DLD1 (cell line): ENCODE data around the gene CHTF18.
"Not testable (repeated sequence)": the region's sequence is repeated elsewhere in the genome, so short reads cannot be mapped to it uniquely, and the experiment has no call there.

Source experiments
- in situ Hi-C: cut with HindIII; loops from 2 replicates; pipeline ENCODE4 v1.10.0; 2017; ENCODE audit warnings: low sequenced_read_pairs

Gene CHTF18

GRCh38 chr16:802914-803753 is 14.7 kb downstream of the CHTF18 start:
- in situ Hi-C loops = no loop called here

- in situ Hi-C loops = no loop called here
Observed at GRCh38 chr16:803754-804080, 15.3 kb downstream of the CHTF18 start.

- in situ Hi-C loops = no loop called here
Observed at GRCh38 chr16:804193-805048, 16.0 kb downstream of the CHTF18 start.

- in situ Hi-C loops = no loop called here
Observed at GRCh38 chr16:805474-805873, 17.1 kb downstream of the CHTF18 start.

DNA sequence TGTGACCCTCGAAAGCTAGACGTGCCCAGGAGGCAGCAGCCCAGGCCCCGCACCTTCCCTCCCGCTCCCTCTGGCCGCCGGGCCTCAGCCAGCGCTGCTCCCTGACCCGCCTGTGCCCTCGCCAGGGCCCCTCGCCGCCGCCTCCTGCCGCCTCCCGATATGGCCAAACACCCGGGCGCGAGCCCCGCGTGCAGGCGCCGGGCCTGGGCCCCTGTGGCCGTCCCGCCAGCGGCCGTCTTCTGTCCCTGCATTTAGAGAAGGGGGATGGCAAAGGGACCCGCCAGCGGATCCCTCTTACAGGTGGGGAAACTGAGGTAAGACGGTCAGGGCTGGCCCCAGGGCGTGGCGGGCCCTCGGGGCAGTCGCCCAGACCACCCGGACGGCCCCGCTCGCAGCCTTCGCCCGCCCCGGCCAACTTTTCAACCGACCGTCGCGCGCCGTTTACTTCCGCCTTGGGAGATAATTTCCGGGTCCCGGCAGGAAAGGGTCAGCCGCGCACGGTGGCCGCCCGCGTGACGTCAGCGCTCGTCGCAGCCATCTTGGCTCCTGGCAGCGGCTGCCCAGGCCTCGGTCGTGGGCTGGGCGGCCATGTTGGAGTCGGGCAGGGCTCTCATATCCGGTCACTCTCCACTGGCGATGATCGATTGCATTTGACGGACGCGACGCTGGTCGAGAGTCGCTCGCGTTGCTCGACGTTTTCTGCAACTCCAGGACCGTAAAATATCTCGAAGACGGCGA is 19.1 kb downstream of the CHTF18 start:
- in situ Hi-C loops = no loop called here

DNA sequence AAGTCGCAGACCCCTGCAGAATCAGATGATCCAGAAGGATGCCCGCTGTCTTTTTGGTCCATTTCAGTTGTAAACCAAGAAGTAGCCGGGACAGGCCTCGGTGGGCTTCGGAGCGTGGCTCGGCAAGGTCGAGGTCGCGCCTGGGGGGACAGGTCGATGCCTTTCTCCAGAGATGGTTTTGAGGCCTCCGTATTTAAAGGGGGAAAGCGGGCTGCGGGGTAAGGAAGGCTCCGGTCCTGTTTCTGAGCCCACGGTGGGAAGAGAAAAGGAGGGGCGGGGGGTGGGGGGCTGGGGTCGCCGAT is 19.6 kb downstream of the CHTF18 start:
- in situ Hi-C loops = no loop called here

GRCh38 chr16:813204-813915 is 24.9 kb downstream of the CHTF18 start:
- in situ Hi-C loops = no loop called here

DNA sequence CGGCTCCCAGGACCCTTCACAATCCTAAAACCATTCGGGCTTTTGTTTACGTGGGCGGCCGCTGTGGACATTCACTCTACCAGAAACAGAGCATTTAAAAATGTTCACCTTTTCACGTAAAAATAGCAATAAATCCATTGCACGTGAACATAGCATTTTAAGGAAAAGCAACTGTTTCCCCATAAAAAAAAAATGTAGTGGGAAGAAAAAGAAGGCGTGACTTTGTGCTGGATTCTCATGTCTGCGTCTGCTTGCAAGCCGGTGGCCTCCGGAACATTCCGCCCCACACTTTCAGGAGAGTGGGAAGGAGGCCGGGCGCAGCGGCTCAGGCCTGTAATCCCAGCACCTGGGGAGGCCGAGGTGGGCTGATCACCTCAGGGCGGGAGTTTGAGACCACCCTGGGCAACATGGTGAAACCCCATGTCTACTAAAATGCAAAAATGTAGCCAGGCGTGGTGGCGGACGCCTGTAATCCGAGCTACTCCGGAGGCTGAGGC is 25.5 kb downstream of the CHTF18 start:
- in situ Hi-C loops = no loop called here

- in situ Hi-C loops = no loop called here
Observed at GRCh38 chr16:814974-815373, 26.6 kb downstream of the CHTF18 start.

DNA sequence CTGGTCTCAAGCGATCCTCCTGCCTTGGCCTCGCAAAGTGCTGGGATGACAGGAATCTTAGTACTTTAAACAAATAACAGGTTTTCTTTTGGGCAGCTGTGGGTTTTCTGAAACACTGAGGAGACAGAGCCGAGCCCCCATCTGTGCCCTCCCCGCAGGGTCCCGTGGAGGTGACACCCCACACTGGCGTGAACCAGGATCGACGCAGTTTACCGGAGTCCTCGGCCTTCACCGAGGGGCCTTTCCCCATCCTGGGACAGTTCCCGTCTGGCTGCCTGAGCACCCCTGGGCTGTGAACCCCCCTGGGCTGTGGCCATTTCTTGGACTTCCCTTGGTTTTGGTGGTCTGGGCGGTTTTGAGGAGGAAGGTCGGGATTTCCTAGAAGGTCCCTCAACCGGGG is 27.4 kb downstream of the CHTF18 start:
- in situ Hi-C loops = no loop called here

GRCh38 chr16:817001-817906 is 28.8 kb downstream of the CHTF18 start:
- in situ Hi-C loops = no loop called here

DNA sequence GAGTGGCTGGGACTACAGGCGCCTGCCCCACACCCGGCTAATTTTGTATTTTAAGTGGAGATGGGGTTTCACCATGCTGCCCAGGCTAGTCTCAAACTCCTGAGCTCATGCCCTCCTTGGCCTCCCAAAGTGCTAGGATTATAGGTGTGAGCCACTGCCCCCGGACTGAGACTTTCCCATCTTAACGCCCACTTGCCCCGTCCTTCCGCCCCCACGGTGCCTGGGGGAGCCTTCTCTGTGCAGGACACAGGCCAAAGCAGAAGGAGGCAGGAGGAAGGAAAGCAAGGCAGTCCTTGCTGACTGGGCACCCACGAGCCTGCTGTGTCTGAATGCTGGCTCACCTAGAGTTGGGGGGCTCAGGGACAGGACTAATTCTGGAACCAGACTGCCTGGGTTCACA is 29.7 kb downstream of the CHTF18 start:
- in situ Hi-C loops = no loop called here

- in situ Hi-C loops = no loop called here
Observed at GRCh38 chr16:818592-818991, 30.2 kb downstream of the CHTF18 start.

DNA sequence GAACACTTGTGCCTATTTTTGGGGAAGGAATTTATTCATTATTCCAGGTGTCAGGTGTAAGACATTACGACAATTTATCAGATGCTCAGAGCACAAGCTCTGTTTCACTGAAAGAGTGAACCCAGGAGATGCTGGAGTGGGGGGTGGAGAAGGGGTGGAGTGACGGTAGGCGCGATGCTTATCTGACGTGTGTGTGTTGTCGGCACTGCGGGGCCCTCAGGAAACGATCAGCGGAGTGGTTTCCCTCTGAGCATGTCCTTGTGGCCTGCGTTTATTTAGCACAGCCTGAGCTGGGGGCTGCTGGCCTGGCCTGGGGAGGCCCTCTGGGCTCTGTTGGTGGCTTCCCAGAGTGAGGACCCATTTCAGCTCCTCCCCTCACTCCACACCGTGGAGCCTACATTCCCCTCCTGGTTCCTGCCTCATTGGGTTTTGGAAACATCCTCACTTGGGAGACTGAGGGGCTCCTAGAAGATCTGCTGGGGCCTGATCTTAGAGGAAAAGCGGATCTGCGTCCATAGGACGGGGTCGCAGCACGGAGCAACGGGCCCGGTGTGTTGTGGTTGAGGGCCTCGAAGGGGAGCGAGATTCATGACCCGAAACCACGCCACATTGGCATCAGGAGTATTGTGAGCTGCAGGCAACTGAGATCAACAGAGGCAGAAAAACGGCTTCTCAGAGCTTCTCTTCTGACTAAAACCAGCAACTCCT is 31.1 kb downstream of the CHTF18 start:
- in situ Hi-C loops = no loop called here

- in situ Hi-C loops = not testable (repeated sequence)
Observed at GRCh38 chr16:820044-820408, 31.6 kb downstream of the CHTF18 start.

- in situ Hi-C loops = no loop called here
Observed at GRCh38 chr16:820748-821147, 32.3 kb downstream of the CHTF18 start.

GRCh38 chr16:821751-822150 is 33.3 kb downstream of the CHTF18 start:
- in situ Hi-C loops = no loop called here

DNA sequence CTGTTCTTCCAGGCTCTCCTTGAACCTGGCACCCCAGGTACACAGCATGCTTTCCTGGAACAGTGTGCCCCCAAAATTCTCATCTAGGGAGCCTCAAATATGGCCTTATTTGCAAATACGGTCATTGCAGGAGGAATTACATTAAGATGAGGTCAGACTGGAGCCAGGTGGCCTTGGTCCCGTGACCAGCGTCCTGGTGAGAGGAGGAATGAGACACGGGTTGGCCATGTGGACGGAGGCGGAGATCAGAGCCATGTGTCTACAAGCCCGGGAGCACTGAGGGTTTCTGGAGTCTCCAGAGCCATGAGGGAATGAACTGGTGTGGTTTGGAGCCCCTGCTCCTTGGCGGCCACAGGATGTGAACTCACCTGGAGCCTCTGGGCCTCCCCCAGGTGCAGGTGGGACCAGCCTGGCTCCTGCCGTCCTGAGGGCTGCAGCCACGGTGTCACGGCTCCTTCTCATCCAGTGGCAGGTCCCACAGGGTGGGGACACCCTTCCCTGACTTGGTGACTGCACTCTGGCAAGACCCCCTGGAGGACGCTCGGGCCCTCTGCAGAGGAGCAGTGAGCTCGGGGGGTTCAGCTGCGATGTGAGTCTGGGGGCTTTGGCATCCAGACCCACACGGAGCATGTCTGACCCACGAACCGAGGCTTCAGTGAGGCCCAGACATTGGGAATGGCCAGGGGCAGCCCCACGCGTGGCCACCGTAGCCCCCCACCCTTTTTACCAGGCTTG is 33.9 kb downstream of the CHTF18 start:
- in situ Hi-C loops = no loop called here

- in situ Hi-C loops = no loop called here
Observed at GRCh38 chr16:822909-823297, 34.5 kb downstream of the CHTF18 start.
